ENCODE data around the gene RIMKLB. TPM values are rescaled to one million over a fixed set of nuclear protein-coding genes. Genes with fewer than 3 reads are reported as not detected.

The RIMKLB gene
- total and polyA plus RNA-seq, 2 of the 4 experiments (the other 2 are of a cell fraction), result 12.5 to 18.8 TPM

- H3K36me3 ChIP-seq (ENCODE audit: control insufficient read depth, insufficient read depth, low read length), result no peaks in the 10 kb centered on the region
- in situ Hi-C loops (cut with MboI; ENCODE audit: low sequenced_read_pairs) (no loop called here), intact Hi-C loops (cut with micrococcal nuclease) (no loop called here), dilution Hi-C loops (cut with HindIII; ENCODE audit: low sequenced_read_pairs, unreplicated experiment) (no loop called here)
- H2BK15ac ChIP-seq (ENCODE audit: low read depth, low read length), result no peak overlapping the region
- H3K14ac ChIP-seq (replicated peaks; ENCODE audit: low read depth, low read length), result no peak overlapping the region
- H4K20me1 ChIP-seq (ENCODE audit: insufficient read depth, low read length), result no peaks in the 10 kb centered on the region
- no peak overlapping the region for H3K18ac ChIP-seq (ENCODE audit: low read depth, low read length)
- H2AK9ac ChIP-seq (replicated peaks; ENCODE audit: low read depth, low read length, poor library complexity), result no peak overlapping the region
- no peak overlapping the region for H3K9ac ChIP-seq (ENCODE audit: low read depth, low read length)
- H2AK5ac ChIP-seq (ENCODE audit: low read depth, low read length), result no peak overlapping the region
- no peaks in the 10 kb centered on the region for H3K9me3 ChIP-seq (ENCODE audit: control insufficient read depth, insufficient read depth, low read length)
- no peak overlapping the region for H2BK5ac ChIP-seq (ENCODE audit: low read depth, low read length, poor library complexity, severe bottlenecking)
- no TSS peak for BruUV-seq (replicated peaks)
- no peak overlapping the region for H3K23ac ChIP-seq (ENCODE audit: low read depth, low read length)
- H3K56ac ChIP-seq (ENCODE audit: extremely low read depth, insufficient read depth, low read length), result no peak overlapping the region
- no peaks in the 10 kb centered on the region for H3K9me1 ChIP-seq (ENCODE audit: insufficient read depth, low read length)
- H3K27ac ChIP-seq (ENCODE audit: insufficient read depth, low read length), result no peak overlapping the region
- H3K27me3 ChIP-seq (ENCODE audit: control insufficient read depth, insufficient read depth, low read length), result no peaks in the 10 kb centered on the region
- TF ChIP-seq ELK1 (IDR thresholded peaks at IDR 0.05; ENCODE audit: borderline replicate concordance, low read depth, low read length) (no peak), CTCF (conservative IDR thresholded peaks at IDR 0.05; ENCODE audit: low read depth, low read length) (no peak), CEBPB (IDR thresholded peaks at IDR 0.05; ENCODE audit: low read depth, low read length) (no peak), RCOR1 (IDR thresholded peaks at IDR 0.05; ENCODE audit: insufficient replicate concordance, low read length) (no peak), NFE2L2 (IDR thresholded peaks at IDR 0.05; ENCODE audit: low read depth, low read length) (no peak), CHD1 (IDR thresholded peaks at IDR 0.05; ENCODE audit: low read depth, low read length) (no peak), POLR2A (IDR thresholded peaks at IDR 0.05; ENCODE audit: low read depth, low read length) (no peak), MAFK (IDR thresholded peaks at IDR 0.05; ENCODE audit: low read depth, low read length) (no peak), RFX5 (IDR thresholded peaks at IDR 0.05; ENCODE audit: low read depth, low read length) (no peak), BHLHE40 (IDR thresholded peaks at IDR 0.05; ENCODE audit: low read depth, low read length) (no peak), MXI1 (IDR thresholded peaks at IDR 0.05; ENCODE audit: borderline replicate concordance, low read depth, low read length) (no peak)
- H3K4me2 ChIP-seq (ENCODE audit: low read depth, low read length), result no peak overlapping the region
- WGBS, 2 experiments (ENCODE audit: extremely low coverage in 2 of 2, insufficient read length in 1 of 2), result no CpG with 5 or more reads among the region's 8 CpGs
- ATAC-seq (ENCODE audit: low read depth) (no peak), DNase-seq (no peak)
- no peak overlapping the region for H2BK20ac ChIP-seq (ENCODE audit: low read depth, low read length)
- no peaks in the 10 kb centered on the region for H3K4me1 ChIP-seq (ENCODE audit: control insufficient read depth, insufficient read depth, low read length)
- CTCF ChIA-PET, result interaction anchor here (0.5 kb wide), 1 partner anchor 390 kb away, joined by 4 read pairs; no protein-coding TSS in a partner anchor
- H2BK120ac ChIP-seq (ENCODE audit: low read depth, low read length), result no peak overlapping the region
- no peak overlapping the region for H4K91ac ChIP-seq (ENCODE audit: insufficient read depth, low read depth, low read length)
- no peak overlapping the region for H4K8ac ChIP-seq (ENCODE audit: low read depth in 2 of 2, low read length in 2 of 2)
- POLR2A ChIA-PET (ENCODE audit: unreplicated experiment), result no interaction called here
- no peak overlapping the region for H2AFZ ChIP-seq (replicated peaks; ENCODE audit: low read length, poor library complexity)
- H3K4me3 ChIP-seq (ENCODE audit: insufficient read depth, low read depth, low read length), result no peak overlapping the region
- no peak overlapping the region for H3K4ac ChIP-seq (ENCODE audit: low read depth, low read length)
- no peaks in the 10 kb centered on the region for H3K79me1 ChIP-seq (ENCODE audit: low read depth in 1 of 2, low read length in 2 of 2)
- no peak overlapping the region for H4K5ac ChIP-seq (ENCODE audit: low read depth, low read length)
Observed at GRCh38 chr12:8648576-8649205, 49.1 kb upstream of the RIMKLB start.
